Measurements from ENCODE around the gene TNNC1. TPM values are rescaled to one million over a fixed set of nuclear protein-coding genes. Genes with fewer than 3 reads are reported as not detected.

TNNC1 gene
- total and polyA plus RNA-seq, 10 of the 15 experiments (the other 5 are each of a cell fraction or from before 2014, with no cell fraction given): 0.13 to 1.3 (median 0.53) TPM; not detected in 2

DNA sequence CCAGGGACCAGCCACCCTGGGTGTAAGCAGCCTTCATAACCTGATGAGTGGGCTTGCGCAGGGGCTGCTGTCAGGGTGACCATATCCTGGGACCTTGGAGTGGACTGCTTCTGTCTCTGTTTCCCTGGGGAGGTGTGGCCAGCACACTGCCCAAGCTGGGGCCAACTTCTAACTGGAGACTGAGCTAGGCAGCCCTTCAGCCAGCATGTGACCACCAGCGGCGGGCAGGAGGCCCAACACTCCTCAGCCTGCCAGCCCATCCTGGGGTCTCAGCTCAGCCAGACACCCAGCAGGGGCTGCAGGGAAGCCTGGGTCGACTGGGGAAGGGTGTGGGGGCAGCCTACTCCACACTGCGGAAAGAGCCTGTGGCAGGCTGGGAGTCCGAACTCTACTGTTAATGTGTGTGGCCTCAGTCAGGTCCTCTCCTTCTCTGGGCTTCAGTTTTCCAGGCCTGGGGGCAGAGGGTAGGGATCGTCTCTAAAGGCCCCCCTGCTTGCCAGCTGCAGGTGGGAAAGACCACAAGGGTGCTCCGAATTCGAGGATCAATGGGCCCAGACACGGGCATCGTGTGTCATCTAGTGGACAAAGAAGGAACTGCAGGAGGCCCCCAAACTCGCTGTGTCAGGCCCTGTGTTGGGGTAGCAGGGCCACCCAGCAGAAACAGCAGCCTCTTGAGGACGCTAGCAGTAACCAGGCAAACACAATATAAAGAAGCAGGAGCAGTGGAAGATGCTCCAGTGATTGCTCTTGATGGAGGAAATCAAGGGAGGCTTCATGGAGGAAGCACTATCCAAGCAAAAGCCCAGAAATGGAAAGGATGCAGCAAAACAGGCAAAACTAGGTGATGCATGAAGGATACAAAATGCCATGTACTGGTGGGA, 7.0 kb downstream of the TNNC1 start (continued):
- TF ChIP-seq, protein P1, sequence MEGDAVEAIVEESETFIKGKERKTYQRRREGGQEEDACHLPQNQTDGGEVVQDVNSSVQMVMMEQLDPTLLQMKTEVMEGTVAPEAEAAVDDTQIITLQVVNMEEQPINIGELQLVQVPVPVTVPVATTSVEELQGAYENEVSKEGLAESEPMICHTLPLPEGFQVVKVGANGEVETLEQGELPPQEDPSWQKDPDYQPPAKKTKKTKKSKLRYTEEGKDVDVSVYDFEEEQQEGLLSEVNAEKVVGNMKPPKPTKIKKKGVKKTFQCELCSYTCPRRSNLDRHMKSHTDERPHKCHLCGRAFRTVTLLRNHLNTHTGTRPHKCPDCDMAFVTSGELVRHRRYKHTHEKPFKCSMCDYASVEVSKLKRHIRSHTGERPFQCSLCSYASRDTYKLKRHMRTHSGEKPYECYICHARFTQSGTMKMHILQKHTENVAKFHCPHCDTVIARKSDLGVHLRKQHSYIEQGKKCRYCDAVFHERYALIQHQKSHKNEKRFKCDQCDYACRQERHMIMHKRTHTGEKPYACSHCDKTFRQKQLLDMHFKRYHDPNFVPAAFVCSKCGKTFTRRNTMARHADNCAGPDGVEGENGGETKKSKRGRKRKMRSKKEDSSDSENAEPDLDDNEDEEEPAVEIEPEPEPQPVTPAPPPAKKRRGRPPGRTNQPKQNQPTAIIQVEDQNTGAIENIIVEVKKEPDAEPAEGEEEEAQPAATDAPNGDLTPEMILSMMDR (IDR thresholded peaks at IDR 0.05 in 2 of 3, conservative IDR thresholded peaks at IDR 0.05 in 1 of 3; ENCODE audit: control insufficient read depth in 2 of 3, extremely low read depth in 1 of 3, insufficient read depth in 1 of 3, low read depth in 3 of 3, low read length in 3 of 3): peak; percentile 97 to 100 (median 100); a peak in 5 of 6 replicates
- TF ChIP-seq IKZF2 (IDR thresholded peaks at IDR 0.05): peak in 1 of 2 experiments; percentile 17; a peak in 1 of 4 replicates
- 0 out of 2 replicates have a peak, but pooled peaks have one; percentile 27 for TF ChIP-seq RUNX3 (IDR thresholded peaks at IDR 0.05; ENCODE audit: low read length)
- no peak for TF ChIP-seq ZNF384 (IDR thresholded peaks at IDR 0.05; ENCODE audit: borderline replicate concordance, low read depth, low read length)
- TF ChIP-seq MXI1 (IDR thresholded peaks at IDR 0.05; ENCODE audit: low read depth, low read length): no peak
- TF ChIP-seq, protein P2, sequence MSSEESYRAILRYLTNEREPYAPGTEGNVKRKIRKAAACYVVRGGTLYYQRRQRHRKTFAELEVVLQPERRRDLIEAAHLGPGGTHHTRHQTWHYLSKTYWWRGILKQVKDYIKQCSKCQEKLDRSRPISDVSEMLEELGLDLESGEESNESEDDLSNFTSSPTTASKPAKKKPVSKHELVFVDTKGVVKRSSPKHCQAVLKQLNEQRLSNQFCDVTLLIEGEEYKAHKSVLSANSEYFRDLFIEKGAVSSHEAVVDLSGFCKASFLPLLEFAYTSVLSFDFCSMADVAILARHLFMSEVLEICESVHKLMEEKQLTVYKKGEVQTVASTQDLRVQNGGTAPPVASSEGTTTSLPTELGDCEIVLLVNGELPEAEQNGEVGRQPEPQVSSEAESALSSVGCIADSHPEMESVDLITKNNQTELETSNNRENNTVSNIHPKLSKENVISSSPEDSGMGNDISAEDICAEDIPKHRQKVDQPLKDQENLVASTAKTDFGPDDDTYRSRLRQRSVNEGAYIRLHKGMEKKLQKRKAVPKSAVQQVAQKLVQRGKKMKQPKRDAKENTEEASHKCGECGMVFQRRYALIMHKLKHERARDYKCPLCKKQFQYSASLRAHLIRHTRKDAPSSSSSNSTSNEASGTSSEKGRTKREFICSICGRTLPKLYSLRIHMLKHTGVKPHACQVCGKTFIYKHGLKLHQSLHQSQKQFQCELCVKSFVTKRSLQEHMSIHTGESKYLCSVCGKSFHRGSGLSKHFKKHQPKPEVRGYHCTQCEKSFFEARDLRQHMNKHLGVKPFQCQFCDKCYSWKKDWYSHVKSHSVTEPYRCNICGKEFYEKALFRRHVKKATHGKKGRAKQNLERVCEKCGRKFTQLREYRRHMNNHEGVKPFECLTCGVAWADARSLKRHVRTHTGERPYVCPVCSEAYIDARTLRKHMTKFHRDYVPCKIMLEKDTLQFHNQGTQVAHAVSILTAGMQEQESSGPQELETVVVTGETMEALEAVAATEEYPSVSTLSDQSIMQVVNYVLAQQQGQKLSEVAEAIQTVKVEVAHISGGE (CRISPR knock-in tag; IDR thresholded peaks at IDR 0.05): no peak
- TF ChIP-seq, protein P3, sequence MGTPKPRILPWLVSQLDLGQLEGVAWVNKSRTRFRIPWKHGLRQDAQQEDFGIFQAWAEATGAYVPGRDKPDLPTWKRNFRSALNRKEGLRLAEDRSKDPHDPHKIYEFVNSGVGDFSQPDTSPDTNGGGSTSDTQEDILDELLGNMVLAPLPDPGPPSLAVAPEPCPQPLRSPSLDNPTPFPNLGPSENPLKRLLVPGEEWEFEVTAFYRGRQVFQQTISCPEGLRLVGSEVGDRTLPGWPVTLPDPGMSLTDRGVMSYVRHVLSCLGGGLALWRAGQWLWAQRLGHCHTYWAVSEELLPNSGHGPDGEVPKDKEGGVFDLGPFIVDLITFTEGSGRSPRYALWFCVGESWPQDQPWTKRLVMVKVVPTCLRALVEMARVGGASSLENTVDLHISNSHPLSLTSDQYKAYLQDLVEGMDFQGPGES (IDR thresholded peaks at IDR 0.05): 0 out of 2 replicates have a peak, but pooled peaks have one; percentile 26
- TF ChIP-seq, protein P4, sequence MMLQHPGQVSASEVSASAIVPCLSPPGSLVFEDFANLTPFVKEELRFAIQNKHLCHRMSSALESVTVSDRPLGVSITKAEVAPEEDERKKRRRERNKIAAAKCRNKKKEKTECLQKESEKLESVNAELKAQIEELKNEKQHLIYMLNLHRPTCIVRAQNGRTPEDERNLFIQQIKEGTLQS (IDR thresholded peaks at IDR 0.05; ENCODE audit: borderline replicate concordance, extremely low read depth, low read depth, low read length): no peak
- TF ChIP-seq SMC3 (IDR thresholded peaks at IDR 0.05; ENCODE audit: borderline replicate concordance, low read length): peak; percentile 89
- no peak for TF ChIP-seq ASH2L (IDR thresholded peaks at IDR 0.05; ENCODE audit: borderline replicate concordance, low read depth)
- TF ChIP-seq E2F4 (IDR thresholded peaks at IDR 0.05; ENCODE audit: low read depth, low read length): no peak
- peak; percentile 95 for TF ChIP-seq RAD21 (IDR thresholded peaks at IDR 0.05; ENCODE audit: insufficient read depth, low read depth, low read length)
- TF ChIP-seq SMARCA5 (IDR thresholded peaks at IDR 0.05): peak; percentile 85
- 0 out of 2 replicates have a peak, but pooled peaks have one; percentile 26 for TF ChIP-seq RB1 (IDR thresholded peaks at IDR 0.05; ENCODE audit: borderline replicate concordance)
- no peak for TF ChIP-seq IRF4 (IDR thresholded peaks at IDR 0.05; ENCODE audit: low read depth, low read length)
- TF ChIP-seq, protein P5, sequence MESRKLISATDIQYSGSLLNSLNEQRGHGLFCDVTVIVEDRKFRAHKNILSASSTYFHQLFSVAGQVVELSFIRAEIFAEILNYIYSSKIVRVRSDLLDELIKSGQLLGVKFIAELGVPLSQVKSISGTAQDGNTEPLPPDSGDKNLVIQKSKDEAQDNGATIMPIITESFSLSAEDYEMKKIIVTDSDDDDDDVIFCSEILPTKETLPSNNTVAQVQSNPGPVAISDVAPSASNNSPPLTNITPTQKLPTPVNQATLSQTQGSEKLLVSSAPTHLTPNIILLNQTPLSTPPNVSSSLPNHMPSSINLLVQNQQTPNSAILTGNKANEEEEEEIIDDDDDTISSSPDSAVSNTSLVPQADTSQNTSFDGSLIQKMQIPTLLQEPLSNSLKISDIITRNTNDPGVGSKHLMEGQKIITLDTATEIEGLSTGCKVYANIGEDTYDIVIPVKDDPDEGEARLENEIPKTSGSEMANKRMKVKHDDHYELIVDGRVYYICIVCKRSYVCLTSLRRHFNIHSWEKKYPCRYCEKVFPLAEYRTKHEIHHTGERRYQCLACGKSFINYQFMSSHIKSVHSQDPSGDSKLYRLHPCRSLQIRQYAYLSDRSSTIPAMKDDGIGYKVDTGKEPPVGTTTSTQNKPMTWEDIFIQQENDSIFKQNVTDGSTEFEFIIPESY (IDR thresholded peaks at IDR 0.05): no peak
- TF ChIP-seq POU2F2 (IDR thresholded peaks at IDR 0.05; ENCODE audit: borderline replicate concordance, low read depth, low read length): 0 out of 3 replicates have a peak, but pooled peaks have one; percentile 40
- no peak for TF ChIP-seq HDGF (IDR thresholded peaks at IDR 0.05)
